GM23338 (cell line): ENCODE data around the gene BMF. TPM values are rescaled to one million over a fixed set of nuclear protein-coding genes. Genes with fewer than 3 reads are reported as not detected.

ENCODE experiments used
- ATAC-seq: fragments of 200-7000 bp; cut with Tn5 transposase; 3 replicates; pipeline ENCODE4 v1.9.1; 2020
- DNase-seq: peaks from one replicate; pipeline ENCODE4 v3.0.0-alpha.2; 2015; ENCODE audit warnings: low spot score
- H2AFZ ChIP-seq: fragments of 200-600 bp; sonication (generic); 2 replicates; pipeline ENCODE4 v1.8.0; 2016; ENCODE audit warnings: antibody characterized with exemption, mild to moderate bottlenecking, moderate library complexity
- H3F3A ChIP-seq: fragments of 200-600 bp; sonication (generic); replicated peaks from 2 replicates; pipeline ENCODE4 v1.8.0; 2017; ENCODE audit warnings: antibody characterized with exemption, mixed run types, low read depth
- H3K27ac ChIP-seq: fragments of 200-600 bp; sonication (generic); 2 replicates; pipeline ENCODE4 v1.6.1; 2016; ENCODE audit warnings: low read depth
- H3K27me3 ChIP-seq: fragments of 200-600 bp; sonication (generic); 2 replicates; pipeline ENCODE4 v1.8.0; 2016; ENCODE audit warnings: mild to moderate bottlenecking, mixed run types, moderate library complexity; ENCODE audit not compliant: insufficient read depth
- H3K36me3 ChIP-seq: fragments of 200-600 bp; sonication (generic); 2 replicates; pipeline ENCODE4 v1.8.0; 2016; ENCODE audit warnings: mild to moderate bottlenecking; ENCODE audit not compliant: insufficient read depth
- H3K4me1 ChIP-seq: fragments of 200-600 bp; sonication (generic); 2 replicates; pipeline ENCODE4 v1.8.0; 2016; ENCODE audit warnings: mild to moderate bottlenecking, moderate library complexity; ENCODE audit not compliant: insufficient read depth
- H3K4me2 ChIP-seq: fragments of 200-600 bp; sonication (generic); 2 replicates; pipeline ENCODE4 v1.7.1; 2017; ENCODE audit warnings: mixed run types
- H3K4me3 ChIP-seq: fragments of 200-600 bp; sonication (generic); 2 replicates; pipeline ENCODE4 v1.6.1; 2016; ENCODE audit warnings: mixed run types
- H3K79me2 ChIP-seq: fragments of 200-600 bp; sonication (generic); replicated peaks from 2 replicates; pipeline ENCODE4 v1.8.0; 2017; ENCODE audit warnings: mild to moderate bottlenecking; ENCODE audit not compliant: insufficient read depth
- H3K9me2 ChIP-seq: fragments of 200-600 bp; sonication (generic); 2 replicates; pipeline ENCODE4 v1.8.0; 2017; ENCODE audit not compliant: insufficient read depth
- H4K20me1 ChIP-seq: fragments of 200-600 bp; sonication (generic); replicated peaks from 2 replicates; pipeline ENCODE4 v1.8.0; 2017; ENCODE audit warnings: mild to moderate bottlenecking; ENCODE audit not compliant: insufficient read depth
- H3K27ac Mint-ChIP-seq: 2 replicates; pipeline ENCODE4 v1.8.0; 2020; ENCODE audit warnings: inconsistent platforms, mild to moderate bottlenecking, moderate library complexity, mixed read lengths
- H3K27me3 Mint-ChIP-seq: 3 replicates; pipeline ENCODE4 v1.8.0; 2022; ENCODE audit warnings: low read depth, mild to moderate bottlenecking, moderate library complexity, mixed read lengths, inconsistent platforms; ENCODE audit not compliant: insufficient read depth, poor library complexity
- H3K36me3 Mint-ChIP-seq: 3 replicates; pipeline ENCODE4 v1.8.0; 2021; ENCODE audit warnings: low read depth, mild to moderate bottlenecking, inconsistent platforms, moderate library complexity, mixed read lengths
- H3K4me1 Mint-ChIP-seq: 3 replicates; pipeline ENCODE4 v1.8.0; 2020; ENCODE audit warnings: mild to moderate bottlenecking, inconsistent platforms, mixed read lengths
- H3K4me3 Mint-ChIP-seq: 3 replicates; pipeline ENCODE4 v1.8.0; 2021; ENCODE audit warnings: moderate library complexity, mild to moderate bottlenecking, inconsistent platforms, mixed read lengths
- H3K9me3 Mint-ChIP-seq: 3 replicates; pipeline ENCODE4 v1.8.0; 2020; ENCODE audit warnings: moderate library complexity, mild to moderate bottlenecking, inconsistent platforms, mixed read lengths
- EZH2 ChIP-seq: fragments of 200-600 bp; sonication (generic); IDR thresholded peaks from one replicate; pipeline ENCODE4 v1.8.0; 2017; ENCODE audit warnings: antibody characterized with exemption, mild to moderate bottlenecking, low read depth; ENCODE audit not compliant: unreplicated experiment
- EZH2phosphoT487 ChIP-seq: fragments of 200-600 bp; sonication (generic); IDR thresholded peaks from one replicate; pipeline ENCODE4 v1.8.1; 2018; ENCODE audit warnings: antibody characterized with exemption; ENCODE audit not compliant: unreplicated experiment
- JUNB ChIP-seq: IDR thresholded peaks from one replicate; pipeline ENCODE4 v1.6.1; 2016; ENCODE audit warnings: antibody characterized with exemption; ENCODE audit not compliant: unreplicated experiment
- POLR2AphosphoS5 ChIP-seq: IDR thresholded peaks from 2 replicates; pipeline ENCODE4 v1.6.1; 2016; ENCODE audit warnings: antibody characterized with exemption, low read depth
- STAT1 ChIP-seq: IDR thresholded peaks from one replicate; pipeline ENCODE4 v1.6.1; 2016; ENCODE audit warnings: antibody characterized with exemption; ENCODE audit not compliant: unreplicated experiment
- ZNF114 ChIP-seq: fragments of 250-450 bp; sonication (Bioruptor Pico); IDR thresholded peaks from 2 replicates; pipeline ENCODE4 v1.5.0; 2020; ENCODE audit warnings: mild to moderate bottlenecking, moderate library complexity
- ZNF331 ChIP-seq: fragments of 250-450 bp; sonication (Bioruptor Pico); IDR thresholded peaks from 2 replicates; pipeline ENCODE4 v1.5.0; 2020; ENCODE audit warnings: low read depth, mild to moderate bottlenecking, moderate library complexity
- polyA plus RNA-seq: library from polyadenylated mRNA; unstranded; fragments of >200 nt; fragmentation: Nextera tagmentation; extraction: Ambion mirVana; gene quantifications from 2 replicates; pipeline ENCODE4 v1.2.1, GENCODE V29; 2016
- total RNA-seq: library from RNA; depleted of rRNA; stranded (reverse); fragments of >200 nt; shearing (Covaris generic); gene quantifications from 2 replicates; pipeline ENCODE4 v1.2.3, GENCODE V29; 2014
- TF ChIP-seq, protein P1 (sequence below): IDR thresholded peaks from one replicate; pipeline ENCODE4 v1.6.1; 2018; ENCODE audit warnings: antibody characterized with exemption; ENCODE audit not compliant: unreplicated experiment
- TF ChIP-seq, protein P2 (sequence below): IDR thresholded peaks from 2 replicates; pipeline ENCODE4 v1.6.1; 2016; ENCODE audit warnings: antibody characterized with exemption
- TF ChIP-seq, protein P3 (sequence below): fragments of 250-450 bp; sonication (Bioruptor Pico); IDR thresholded peaks from 2 replicates; pipeline ENCODE4 v1.5.0; 2020; ENCODE audit warnings: mild to moderate bottlenecking, moderate library complexity

Gene BMF
- total and polyA plus RNA-seq, 2 experiments from 2014 or later: 2.0 to 20.3 TPM

DNA sequence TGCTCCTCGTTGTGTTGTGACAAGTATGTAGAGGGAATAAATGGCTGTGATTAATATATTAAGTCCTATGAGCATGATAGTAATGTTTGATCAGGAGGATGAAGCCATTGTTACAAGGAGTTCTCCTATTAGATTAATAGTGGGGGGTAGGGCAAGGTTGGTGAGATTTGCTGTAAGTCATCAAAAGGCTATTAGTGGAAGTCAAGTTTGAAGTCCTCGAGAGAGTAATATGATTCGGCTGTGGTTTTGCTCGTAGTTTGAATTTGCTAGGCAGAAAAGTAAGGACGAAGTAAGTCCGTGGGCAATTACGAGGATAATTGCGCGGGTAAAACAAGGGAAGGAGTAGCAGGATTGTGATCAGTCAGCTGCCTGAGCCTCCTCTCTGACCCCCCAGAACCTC lies 26.2 kb upstream of the BMF start:
- H3F3A ChIP-seq: no peaks in the 10 kb centered on the region; the same call in 1 of the 2 replicates
- H2AFZ ChIP-seq: no peak overlapping the region
- no peaks in the 10 kb centered on the region for H3K9me3 Mint-ChIP-seq
- no peaks in the 10 kb centered on the region for H3K36me3 ChIP-seq
- TF ChIP-seq ZNF114 (no peak), JUNB (no peak), EZH2phosphoT487 (no peak), STAT1 (no peak), EZH2 (no peak), POLR2AphosphoS5 (no peak), ZNF331 (CRISPR knock-in tag) (no peak)
- TF ChIP-seq, protein P1, sequence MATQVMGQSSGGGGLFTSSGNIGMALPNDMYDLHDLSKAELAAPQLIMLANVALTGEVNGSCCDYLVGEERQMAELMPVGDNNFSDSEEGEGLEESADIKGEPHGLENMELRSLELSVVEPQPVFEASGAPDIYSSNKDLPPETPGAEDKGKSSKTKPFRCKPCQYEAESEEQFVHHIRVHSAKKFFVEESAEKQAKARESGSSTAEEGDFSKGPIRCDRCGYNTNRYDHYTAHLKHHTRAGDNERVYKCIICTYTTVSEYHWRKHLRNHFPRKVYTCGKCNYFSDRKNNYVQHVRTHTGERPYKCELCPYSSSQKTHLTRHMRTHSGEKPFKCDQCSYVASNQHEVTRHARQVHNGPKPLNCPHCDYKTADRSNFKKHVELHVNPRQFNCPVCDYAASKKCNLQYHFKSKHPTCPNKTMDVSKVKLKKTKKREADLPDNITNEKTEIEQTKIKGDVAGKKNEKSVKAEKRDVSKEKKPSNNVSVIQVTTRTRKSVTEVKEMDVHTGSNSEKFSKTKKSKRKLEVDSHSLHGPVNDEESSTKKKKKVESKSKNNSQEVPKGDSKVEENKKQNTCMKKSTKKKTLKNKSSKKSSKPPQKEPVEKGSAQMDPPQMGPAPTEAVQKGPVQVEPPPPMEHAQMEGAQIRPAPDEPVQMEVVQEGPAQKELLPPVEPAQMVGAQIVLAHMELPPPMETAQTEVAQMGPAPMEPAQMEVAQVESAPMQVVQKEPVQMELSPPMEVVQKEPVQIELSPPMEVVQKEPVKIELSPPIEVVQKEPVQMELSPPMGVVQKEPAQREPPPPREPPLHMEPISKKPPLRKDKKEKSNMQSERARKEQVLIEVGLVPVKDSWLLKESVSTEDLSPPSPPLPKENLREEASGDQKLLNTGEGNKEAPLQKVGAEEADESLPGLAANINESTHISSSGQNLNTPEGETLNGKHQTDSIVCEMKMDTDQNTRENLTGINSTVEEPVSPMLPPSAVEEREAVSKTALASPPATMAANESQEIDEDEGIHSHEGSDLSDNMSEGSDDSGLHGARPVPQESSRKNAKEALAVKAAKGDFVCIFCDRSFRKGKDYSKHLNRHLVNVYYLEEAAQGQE: no peak
- TF ChIP-seq, protein P2, sequence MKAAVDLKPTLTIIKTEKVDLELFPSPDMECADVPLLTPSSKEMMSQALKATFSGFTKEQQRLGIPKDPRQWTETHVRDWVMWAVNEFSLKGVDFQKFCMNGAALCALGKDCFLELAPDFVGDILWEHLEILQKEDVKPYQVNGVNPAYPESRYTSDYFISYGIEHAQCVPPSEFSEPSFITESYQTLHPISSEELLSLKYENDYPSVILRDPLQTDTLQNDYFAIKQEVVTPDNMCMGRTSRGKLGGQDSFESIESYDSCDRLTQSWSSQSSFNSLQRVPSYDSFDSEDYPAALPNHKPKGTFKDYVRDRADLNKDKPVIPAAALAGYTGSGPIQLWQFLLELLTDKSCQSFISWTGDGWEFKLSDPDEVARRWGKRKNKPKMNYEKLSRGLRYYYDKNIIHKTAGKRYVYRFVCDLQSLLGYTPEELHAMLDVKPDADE: no peak
- TF ChIP-seq, protein P3, sequence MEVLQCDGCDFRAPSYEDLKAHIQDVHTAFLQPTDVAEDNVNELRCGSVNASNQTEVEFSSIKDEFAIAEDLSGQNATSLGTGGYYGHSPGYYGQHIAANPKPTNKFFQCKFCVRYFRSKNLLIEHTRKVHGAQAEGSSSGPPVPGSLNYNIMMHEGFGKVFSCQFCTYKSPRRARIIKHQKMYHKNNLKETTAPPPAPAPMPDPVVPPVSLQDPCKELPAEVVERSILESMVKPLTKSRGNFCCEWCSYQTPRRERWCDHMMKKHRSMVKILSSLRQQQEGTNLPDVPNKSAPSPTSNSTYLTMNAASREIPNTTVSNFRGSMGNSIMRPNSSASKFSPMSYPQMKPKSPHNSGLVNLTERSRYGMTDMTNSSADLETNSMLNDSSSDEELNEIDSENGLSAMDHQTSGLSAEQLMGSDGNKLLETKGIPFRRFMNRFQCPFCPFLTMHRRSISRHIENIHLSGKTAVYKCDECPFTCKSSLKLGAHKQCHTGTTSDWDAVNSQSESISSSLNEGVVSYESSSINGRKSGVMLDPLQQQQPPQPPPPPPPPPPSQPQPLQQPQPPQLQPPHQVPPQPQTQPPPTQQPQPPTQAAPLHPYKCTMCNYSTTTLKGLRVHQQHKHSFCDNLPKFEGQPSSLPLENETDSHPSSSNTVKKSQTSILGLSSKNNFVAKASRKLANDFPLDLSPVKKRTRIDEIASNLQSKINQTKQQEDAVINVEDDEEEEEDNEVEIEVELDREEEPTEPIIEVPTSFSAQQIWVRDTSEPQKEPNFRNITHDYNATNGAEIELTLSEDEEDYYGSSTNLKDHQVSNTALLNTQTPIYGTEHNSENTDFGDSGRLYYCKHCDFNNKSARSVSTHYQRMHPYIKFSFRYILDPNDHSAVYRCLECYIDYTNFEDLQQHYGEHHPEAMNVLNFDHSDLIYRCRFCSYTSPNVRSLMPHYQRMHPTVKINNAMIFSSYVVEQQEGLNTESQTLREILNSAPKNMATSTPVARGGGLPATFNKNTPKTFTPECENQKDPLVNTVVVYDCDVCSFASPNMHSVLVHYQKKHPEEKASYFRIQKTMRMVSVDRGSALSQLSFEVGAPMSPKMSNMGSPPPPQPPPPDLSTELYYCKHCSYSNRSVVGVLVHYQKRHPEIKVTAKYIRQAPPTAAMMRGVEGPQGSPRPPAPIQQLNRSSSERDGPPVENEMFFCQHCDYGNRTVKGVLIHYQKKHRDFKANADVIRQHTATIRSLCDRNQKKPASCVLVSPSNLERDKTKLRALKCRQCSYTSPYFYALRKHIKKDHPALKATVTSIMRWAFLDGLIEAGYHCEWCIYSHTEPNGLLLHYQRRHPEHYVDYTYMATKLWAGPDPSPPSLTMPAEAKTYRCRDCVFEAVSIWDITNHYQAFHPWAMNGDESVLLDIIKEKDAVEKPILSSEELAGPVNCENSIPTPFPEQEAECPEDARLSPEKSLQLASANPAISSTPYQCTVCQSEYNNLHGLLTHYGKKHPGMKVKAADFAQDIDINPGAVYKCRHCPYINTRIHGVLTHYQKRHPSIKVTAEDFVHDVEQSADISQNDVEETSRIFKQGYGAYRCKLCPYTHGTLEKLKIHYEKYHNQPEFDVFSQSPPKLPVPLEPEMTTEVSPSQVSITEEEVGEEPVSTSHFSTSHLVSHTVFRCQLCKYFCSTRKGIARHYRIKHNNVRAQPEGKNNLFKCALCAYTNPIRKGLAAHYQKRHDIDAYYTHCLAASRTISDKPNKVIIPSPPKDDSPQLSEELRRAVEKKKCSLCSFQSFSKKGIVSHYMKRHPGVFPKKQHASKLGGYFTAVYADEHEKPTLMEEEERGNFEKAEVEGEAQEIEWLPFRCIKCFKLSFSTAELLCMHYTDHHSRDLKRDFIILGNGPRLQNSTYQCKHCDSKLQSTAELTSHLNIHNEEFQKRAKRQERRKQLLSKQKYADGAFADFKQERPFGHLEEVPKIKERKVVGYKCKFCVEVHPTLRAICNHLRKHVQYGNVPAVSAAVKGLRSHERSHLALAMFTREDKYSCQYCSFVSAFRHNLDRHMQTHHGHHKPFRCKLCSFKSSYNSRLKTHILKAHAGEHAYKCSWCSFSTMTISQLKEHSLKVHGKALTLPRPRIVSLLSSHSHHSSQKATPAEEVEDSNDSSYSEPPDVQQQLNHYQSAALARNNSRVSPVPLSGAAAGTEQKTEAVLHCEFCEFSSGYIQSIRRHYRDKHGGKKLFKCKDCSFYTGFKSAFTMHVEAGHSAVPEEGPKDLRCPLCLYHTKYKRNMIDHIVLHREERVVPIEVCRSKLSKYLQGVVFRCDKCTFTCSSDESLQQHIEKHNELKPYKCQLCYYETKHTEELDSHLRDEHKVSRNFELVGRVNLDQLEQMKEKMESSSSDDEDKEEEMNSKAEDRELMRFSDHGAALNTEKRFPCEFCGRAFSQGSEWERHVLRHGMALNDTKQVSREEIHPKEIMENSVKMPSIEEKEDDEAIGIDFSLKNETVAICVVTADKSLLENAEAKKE (CRISPR knock-in tag): no peak
- no peaks in the 10 kb centered on the region for H3K9me2 ChIP-seq
- no peak overlapping the region for H3K27ac ChIP-seq
- H4K20me1 ChIP-seq: no peaks in the 10 kb centered on the region
- no peak overlapping the region for H3K4me2 ChIP-seq
- peaks cover 17% of the 10 kb centered on the region for H3K4me1 Mint-ChIP-seq
- H3K4me3 Mint-ChIP-seq: no peak overlapping the region
- ATAC-seq: no peak
- H3K36me3 Mint-ChIP-seq: no peaks in the 10 kb centered on the region
- no peaks in the 10 kb centered on the region for H3K27me3 ChIP-seq
- H3K27me3 Mint-ChIP-seq: no peaks in the 10 kb centered on the region
- H3K4me1 ChIP-seq: no peaks in the 10 kb centered on the region; the same call in 1 of the 2 replicates
- H3K27ac Mint-ChIP-seq: no peak overlapping the region
- no peaks in the 10 kb centered on the region for H3K79me2 ChIP-seq
- no peak overlapping the region for H3K4me3 ChIP-seq
- DNase-seq: no peak
